Activated T-cell treated with anti-CD3 and anti-CD28 coated beads, Interleukin-2, amount 50 U/mL, for 4 hours (primary cell): ENCODE measurements around the gene TNFRSF21. TPM values are rescaled to one million over a fixed set of nuclear protein-coding genes. Genes with fewer than 3 reads are reported as not detected.

ENCODE experiments used
- ATAC-seq, 2 donors: fragments of 200-7000 bp; cut with Tn5 transposase; one replicate each; pipeline ENCODE4 v1.10.0; 2021
- DNase-seq: peaks from one replicate; pipeline ENCODE4 v3.0.0-alpha.2; 2020
- H3K27me3 Mint-ChIP-seq: one replicate; pipeline ENCODE4 v1.8.0; 2021; ENCODE audit warnings: low read depth, mixed read lengths
- H3K36me3 Mint-ChIP-seq: one replicate; pipeline ENCODE4 v1.8.0; 2022; ENCODE audit warnings: mixed read lengths; ENCODE audit not compliant: insufficient read depth
- H3K4me1 Mint-ChIP-seq: one replicate; pipeline ENCODE4 v1.8.0; 2021; ENCODE audit warnings: low read depth, mixed read lengths
- H3K4me3 Mint-ChIP-seq: one replicate; pipeline ENCODE4 v1.8.0; 2021; ENCODE audit warnings: mild to moderate bottlenecking, moderate library complexity, mixed read lengths
- H3K9me3 Mint-ChIP-seq: one replicate; pipeline ENCODE4 v1.8.0; 2021; ENCODE audit warnings: mixed read lengths
- total RNA-seq, 3 donors: library from RNA; stranded (reverse); gene quantifications; one replicate each; pipeline ENCODE4 v1.2.1, GENCODE V29; 2021

The TNFRSF21 gene
- total RNA-seq, 3 donors from 2014 or later, result 3.1 to 4.9 (median 4.8) TPM

DNA sequence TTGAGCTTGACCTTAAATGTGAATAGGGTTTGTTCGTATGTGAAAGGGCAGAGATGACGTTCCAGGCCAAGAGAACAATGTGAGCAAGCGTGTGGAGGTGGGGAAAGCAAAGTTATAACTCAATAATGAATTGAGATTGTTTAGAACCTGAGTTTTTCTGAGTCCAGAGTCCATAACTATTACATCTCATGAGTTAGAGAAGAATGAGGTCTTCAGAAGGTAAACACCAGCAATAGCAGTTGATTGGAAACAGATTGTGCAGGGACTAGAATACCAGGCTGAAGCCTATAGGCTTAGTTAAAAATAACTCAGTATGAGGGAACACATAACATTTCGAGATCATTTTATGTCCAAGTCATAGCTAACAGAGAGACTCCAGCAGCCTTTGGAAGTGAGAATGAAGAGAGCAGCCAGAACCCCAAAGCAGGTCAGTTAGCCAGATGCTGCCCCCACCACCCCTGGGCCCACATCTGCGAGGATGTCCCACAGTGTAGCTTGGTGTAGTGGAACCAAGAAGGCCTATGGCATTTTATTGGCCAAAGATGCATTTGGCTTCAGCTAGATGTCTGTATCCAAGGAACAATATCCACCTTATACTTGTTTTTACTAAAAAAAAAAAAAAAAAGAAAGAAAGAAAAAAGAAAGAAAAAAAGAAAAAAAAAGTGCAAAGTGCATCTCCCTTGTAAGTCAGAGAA, 121.7 kb downstream of the TNFRSF21 start:
- no peaks in the 10 kb centered on the region for H3K36me3 Mint-ChIP-seq
- H3K27me3 Mint-ChIP-seq, result peaks cover 5% of the 10 kb centered on the region
- ATAC-seq (no peak), DNase-seq (no peak)
- H3K4me3 Mint-ChIP-seq, result no peak overlapping the region
- no peaks in the 10 kb centered on the region for H3K4me1 Mint-ChIP-seq
- no peaks in the 10 kb centered on the region for H3K9me3 Mint-ChIP-seq

DNA sequence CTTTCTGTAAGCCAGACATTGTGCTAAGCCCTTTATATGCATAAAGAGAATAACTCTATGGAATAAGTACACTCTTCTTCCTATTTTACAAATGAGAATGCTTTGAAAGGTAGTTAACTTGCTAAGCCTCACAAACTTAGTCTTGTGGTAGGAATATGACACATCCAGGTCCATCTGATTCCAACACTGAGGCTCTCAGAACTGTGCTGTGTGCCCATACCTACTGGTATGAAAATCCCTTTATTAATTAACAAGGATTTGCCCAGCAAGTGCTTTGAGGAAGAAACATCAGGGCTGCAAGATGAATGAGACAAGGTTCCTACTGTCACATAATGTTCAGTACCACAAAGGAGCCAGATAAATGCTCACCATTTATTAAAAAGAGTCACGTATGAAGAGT, 122.6 kb downstream of the TNFRSF21 start:
- DNase-seq (no peak), ATAC-seq (no peak)
- Mint-ChIP-seq H3K27me3 (peaks cover 5% of the 10 kb centered on the region), H3K4me3 (no peak overlapping the region), H3K36me3 (no peaks in the 10 kb centered on the region), H3K4me1 (no peaks in the 10 kb centered on the region), H3K9me3 (no peaks in the 10 kb centered on the region)

DNA sequence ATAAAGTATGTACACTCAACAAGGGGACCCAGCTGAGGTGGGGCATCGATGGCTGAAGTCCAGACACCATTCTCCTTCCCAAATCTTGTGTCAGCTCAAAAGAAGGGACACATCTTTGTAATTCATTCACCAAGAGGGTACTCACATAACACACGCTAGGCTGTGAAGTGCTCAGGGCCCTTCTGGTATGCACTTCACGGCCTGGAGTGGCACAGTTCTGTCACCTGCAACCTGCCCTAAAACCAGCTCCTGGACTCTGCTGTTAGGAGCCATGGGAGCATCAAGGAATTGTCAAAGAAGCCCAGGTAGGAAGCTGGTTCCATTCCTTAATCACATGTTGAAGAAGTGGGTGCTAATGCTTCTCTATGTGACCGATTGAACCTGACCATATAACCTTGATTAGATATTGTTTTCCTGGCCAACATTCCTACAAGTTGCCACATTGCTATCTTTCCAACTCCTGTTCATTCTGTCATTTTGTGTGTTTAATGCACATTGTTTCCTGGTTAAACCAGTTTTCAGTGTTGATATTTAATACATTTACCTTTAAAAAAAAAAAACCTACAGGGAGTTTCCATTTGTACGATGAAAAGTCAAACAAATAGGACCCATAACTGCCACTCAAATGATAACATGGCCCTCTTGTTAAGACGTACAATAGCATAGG, 127.3 kb downstream of the TNFRSF21 start:
- Mint-ChIP-seq H3K27me3 (peaks cover 5% of the 10 kb centered on the region), H3K9me3 (no peaks in the 10 kb centered on the region), H3K4me3 (no peak overlapping the region), H3K4me1 (no peaks in the 10 kb centered on the region), H3K36me3 (no peaks in the 10 kb centered on the region)
- no peak for ATAC-seq
- no peak for DNase-seq

DNA sequence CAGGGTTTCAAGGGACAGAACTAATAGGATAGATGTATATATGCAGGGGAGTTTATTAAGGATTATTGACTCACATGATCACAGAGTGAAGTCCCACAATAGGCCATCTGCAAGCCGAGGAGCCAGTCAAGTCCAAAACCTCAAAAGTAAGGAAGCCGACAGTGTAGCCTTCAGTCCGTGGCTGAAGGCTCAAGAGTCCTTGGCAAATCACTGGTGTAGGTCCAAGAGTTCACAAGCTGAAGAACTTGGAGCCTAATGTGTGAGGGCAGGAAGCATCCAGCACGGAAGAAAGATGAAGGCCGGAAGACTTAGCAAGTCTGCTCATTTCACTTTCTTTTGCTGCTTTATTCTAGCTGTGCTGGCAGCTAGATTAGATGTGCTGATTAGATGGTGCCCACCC, 128.0 kb downstream of the TNFRSF21 start:
- no peak for DNase-seq
- ATAC-seq, result no peak
- H3K36me3 Mint-ChIP-seq, result no peaks in the 10 kb centered on the region
- no peaks in the 10 kb centered on the region for H3K4me1 Mint-ChIP-seq
- H3K9me3 Mint-ChIP-seq, result no peaks in the 10 kb centered on the region
- peaks cover 5% of the 10 kb centered on the region for H3K27me3 Mint-ChIP-seq
- H3K4me3 Mint-ChIP-seq, result no peak overlapping the region

Other genes starting within 250 kb of the TNFRSF21 start
- gene CD2AP, start 167.9 kb upstream of the TNFRSF21 start, total RNA-seq, result 10 to 100 TPM; 25.9 to 31.3 (median 28.8) TPM